22Rv1 (cell line): ENCODE data around the gene IGFBP7.

ENCODE experiments used
- H3K27ac ChIP-seq: fragments of 450-650 bp; 2 replicates; pipeline ENCODE4 v1.5.1; 2017
- CTCF ChIP-seq: fragments of 450-650 bp; IDR thresholded peaks from 2 replicates; pipeline ENCODE4 v1.5.1; 2017; ENCODE audit warnings: mild to moderate bottlenecking
- ZFX ChIP-seq: fragments of 450-650 bp; IDR thresholded peaks from 2 replicates; pipeline ENCODE4 v1.6.1; 2017; ENCODE audit warnings: antibody characterized with exemption, borderline replicate concordance

Gene IGFBP7

GRCh38 chr4:57103051-57103450 lies 7.1 kb downstream of the IGFBP7 start:
- no peak for TF ChIP-seq CTCF
- no peak for TF ChIP-seq ZFX
- no peak overlapping the region for H3K27ac ChIP-seq

GRCh38 chr4:57102050-57102624 lies 8.0 kb downstream of the IGFBP7 start:
- no peak for TF ChIP-seq CTCF
- TF ChIP-seq ZFX, result no peak
- no peak overlapping the region for H3K27ac ChIP-seq

- TF ChIP-seq CTCF (no peak), ZFX (no peak)
Observed at GRCh38 chr4:57100979-57101651, 9.1 kb downstream of the IGFBP7 start.

GRCh38 chr4:57099363-57099762 lies 10.8 kb downstream of the IGFBP7 start:
- TF ChIP-seq CTCF (no peak), ZFX (no peak)
- H3K27ac ChIP-seq, result no peak overlapping the region

More at GRCh38 chr4:57100979-57101651, 9.1 kb downstream of the IGFBP7 start:
- H3K27ac ChIP-seq, result no peak overlapping the region

GRCh38 chr4:57098941-57099340 lies 11.2 kb downstream of the IGFBP7 start:
- TF ChIP-seq ZFX, result no peak
- TF ChIP-seq CTCF, result no peak
- no peak overlapping the region for H3K27ac ChIP-seq

- TF ChIP-seq ZFX, result no peak
- no peak for TF ChIP-seq CTCF
- H3K27ac ChIP-seq, result no peak overlapping the region
Observed at GRCh38 chr4:57098415-57098814, 11.8 kb downstream of the IGFBP7 start.

GRCh38 chr4:57097711-57098110 lies 12.5 kb downstream of the IGFBP7 start:
- H3K27ac ChIP-seq, result no peak overlapping the region
- TF ChIP-seq ZFX (no peak), CTCF (no peak)
